ENCODE results near the gene PAX5. TPM values are rescaled to one million over a fixed set of nuclear protein-coding genes. Genes with fewer than 3 reads are reported as not detected.

Gene PAX5
- total RNA-seq, 1 experiment from 2014 or later, result 0.39 TPM

- H4K5ac ChIP-seq (ENCODE audit: insufficient read length, low read depth, low read length), result no peak overlapping the region
- Mint-ChIP-seq H3K36me3 (ENCODE audit: insufficient read depth in 1 of 3, low read depth in 3 of 3) (peaks cover 0 to 1% (median 0%) of the 10 kb centered on the region in 3 experiments; a peak in 2 of 7 replicates), H3K9me3 (peaks cover 3 to 5% of the 10 kb centered on the region in 2 experiments; a peak in 4 of 5 replicates), H3K27me3 (ENCODE audit: low read depth) (peaks cover 98% of the 10 kb centered on the region), H3K4me3 (peak overlapping the region; percentile 68 to 87), H3K27ac (no peak overlapping the region), H3K4me1 (peaks cover 35 to 50% of the 10 kb centered on the region in 2 experiments)
- H3K23me2 ChIP-seq (ENCODE audit: insufficient read length, low read depth, low read length, poor library complexity, severe bottlenecking), result peaks cover 36% of the 10 kb centered on the region
- H3K9me3 ChIP-seq (ENCODE audit: control insufficient read depth, low read depth, low read length), result no peaks in the 10 kb centered on the region
- H3K27me3 ChIP-seq (ENCODE audit: insufficient read depth, low read length), result peaks cover 87% of the 10 kb centered on the region
- H3K14ac ChIP-seq (ENCODE audit: insufficient read depth, low read length), result no peak overlapping the region
- H2BK15ac ChIP-seq (ENCODE audit: low read depth, low read length), result no peak overlapping the region
- no CpG with 5 or more reads among the region's 53 CpGs for WGBS (ENCODE audit: extremely low coverage, insufficient read length, low lambda C conversion rate)
- no peaks in the 10 kb centered on the region for H3K4me1 ChIP-seq (ENCODE audit: insufficient read depth, low read length)
- H3K4ac ChIP-seq (ENCODE audit: low read depth, low read length), result no peak overlapping the region
- no peaks in the 10 kb centered on the region for H3K79me1 ChIP-seq (ENCODE audit: insufficient read depth, low read depth, low read length, poor library complexity, severe bottlenecking)
- no peaks in the 10 kb centered on the region for H3K79me2 ChIP-seq (ENCODE audit: insufficient read depth, low read length)
- H4K8ac ChIP-seq (replicated peaks; ENCODE audit: insufficient read length, low read depth, low read length), result no peak overlapping the region
- no peak overlapping the region for H2AK5ac ChIP-seq (ENCODE audit: insufficient read length, low read length)
- no peak overlapping the region for H2BK120ac ChIP-seq (ENCODE audit: low read depth, low read length, poor library complexity, severe bottlenecking)
- peak; percentile 46 for DNase-seq
- no peak overlapping the region for H4K91ac ChIP-seq (ENCODE audit: insufficient read length, low read depth, low read length)
- H2BK20ac ChIP-seq (ENCODE audit: low read depth, low read length, poor library complexity, severe bottlenecking), result no peak overlapping the region
- peaks cover 3% of the 10 kb centered on the region for H4K20me1 ChIP-seq (ENCODE audit: control insufficient read depth, insufficient read depth, insufficient read length)
- H2AFZ ChIP-seq (ENCODE audit: low read length), result no peak overlapping the region
- no peak overlapping the region for H3K9ac ChIP-seq (ENCODE audit: extremely low read depth, insufficient read length, low read length)
- H3K18ac ChIP-seq (ENCODE audit: insufficient read length, low read depth, low read length), result no peak overlapping the region
- no peak overlapping the region for H3T11ph ChIP-seq (ENCODE audit: low read length)
- H3K23ac ChIP-seq (ENCODE audit: insufficient read length, low read depth, low read length), result no peak overlapping the region
- H2BK5ac ChIP-seq (ENCODE audit: insufficient read length, low read length), result no peak overlapping the region
- no peak overlapping the region for H3K27ac ChIP-seq (ENCODE audit: insufficient read length, low read depth, low read length)
- H3K4me2 ChIP-seq (ENCODE audit: insufficient read depth, insufficient read length, low read length), result peak overlapping the region; percentile 73
- H2BK12ac ChIP-seq (ENCODE audit: insufficient read length, low read depth, low read length), result no peak overlapping the region
- H3K56ac ChIP-seq (ENCODE audit: insufficient read length, low read depth, low read length), result no peak overlapping the region
- TF ChIP-seq CTCF (conservative IDR thresholded peaks at IDR 0.05), result no peak
These were observed 4.1 kb downstream of the PAX5 start for GRCh38 chr9:37029776-37030610.
